Astrocyte of the spinal cord (primary cell): Measurements from ENCODE around the gene FHIT.

Source experiments
- DNase-seq: peaks from one replicate; pipeline ENCODE4 v3.0.0; 2011; ENCODE audit warnings: low read depth, low spot score
- H3K4me3 ChIP-seq: 2 replicates; pipeline ENCODE4 v1.5.1; 2011; ENCODE audit warnings: low read depth, mild to moderate bottlenecking, low read length, moderate library complexity
- CTCF ChIP-seq: IDR thresholded peaks from 2 replicates; pipeline ENCODE4 v1.5.1; 2012; ENCODE audit warnings: low read depth, mild to moderate bottlenecking, low read length, inconsistent platforms
- in situ Hi-C: cut with HindIII; loops from 2 replicates; pipeline ENCODE4 v1.10.0; 2017; ENCODE audit warnings: low sequenced_read_pairs

FHIT gene

GRCh38 chr3:61236556-61236955 lies 14.7 kb downstream of the FHIT start:
- TF ChIP-seq CTCF = no peak
- in situ Hi-C loops = no loop called here
- DNase-seq = no peak
- H3K4me3 ChIP-seq = no peak overlapping the region

GRCh38 chr3:61233746-61234145 lies 17.5 kb downstream of the FHIT start:
- in situ Hi-C loops = no loop called here
- DNase-seq = no peak
- H3K4me3 ChIP-seq = no peak overlapping the region
- TF ChIP-seq CTCF = no peak

GRCh38 chr3:61231693-61232092 lies 19.6 kb downstream of the FHIT start:
- in situ Hi-C loops = no loop called here
- TF ChIP-seq CTCF = no peak
- DNase-seq = no peak
- H3K4me3 ChIP-seq = no peak overlapping the region

- in situ Hi-C loops = no loop called here
- H3K4me3 ChIP-seq = no peak overlapping the region
- TF ChIP-seq CTCF = no peak
- no peak for DNase-seq
Measured at GRCh38 chr3:61227799-61228198, 23.5 kb downstream of the FHIT start.

- in situ Hi-C loops = no loop called here
- no peak overlapping the region for H3K4me3 ChIP-seq
- no peak for DNase-seq
- TF ChIP-seq CTCF = no peak
Measured at GRCh38 chr3:61226166-61226686, 25.0 kb downstream of the FHIT start.

GRCh38 chr3:61224823-61225222 lies 26.4 kb downstream of the FHIT start:
- DNase-seq = no peak
- H3K4me3 ChIP-seq = no peak overlapping the region
- no peak for TF ChIP-seq CTCF
- in situ Hi-C loops = no loop called here

- in situ Hi-C loops = no loop called here
- H3K4me3 ChIP-seq = no peak overlapping the region
- DNase-seq = no peak
- no peak for TF ChIP-seq CTCF
Measured at GRCh38 chr3:61223451-61223850, 27.8 kb downstream of the FHIT start.
